HT-29 (cell line): ENCODE data around the gene STH. TPM values are rescaled to one million over a fixed set of nuclear protein-coding genes. Genes with fewer than 3 reads are reported as not detected.
"Not testable (repeated sequence)": the region's sequence is repeated elsewhere in the genome, so short reads cannot be mapped to it uniquely, and the experiment has no call there.

Experiments used
- DNase-seq: peaks from one replicate; pipeline ENCODE4 v3.0.0-alpha.2; 2015; ENCODE audit warnings: low spot score
- total RNA-seq: library from RNA; depleted of rRNA; stranded (reverse); fragments of >200 nt; shearing (Covaris generic); gene quantifications from 2 replicates; pipeline ENCODE4 v1.2.3, GENCODE V29; 2014

STH gene
- total RNA-seq, 1 experiment from 2014 or later: not detected

- DNase-seq: no peak
These were observed 5.1 kb downstream of the STH start for GRCh38 chr17:46003907-46004748.

DNA sequence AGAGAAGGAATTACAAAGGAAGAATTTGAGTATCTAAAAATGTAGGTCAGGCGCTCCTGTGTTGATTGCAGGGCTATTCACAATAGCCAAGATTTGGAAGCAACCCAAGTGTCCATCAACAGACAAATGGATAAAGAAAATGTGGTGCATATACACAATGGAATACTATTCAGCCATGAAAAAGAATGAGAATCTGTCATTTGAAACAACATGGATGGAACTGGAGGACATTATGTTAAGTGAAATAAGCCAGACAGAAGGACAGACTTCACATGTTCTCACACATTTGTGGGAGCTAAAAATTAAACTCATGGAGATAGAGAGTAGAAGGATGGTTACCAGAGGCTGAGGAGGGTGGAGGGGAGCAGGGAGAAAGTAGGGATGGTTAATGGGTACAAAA is 7.0 kb downstream of the STH start:
- not testable (repeated sequence) for DNase-seq

DNA sequence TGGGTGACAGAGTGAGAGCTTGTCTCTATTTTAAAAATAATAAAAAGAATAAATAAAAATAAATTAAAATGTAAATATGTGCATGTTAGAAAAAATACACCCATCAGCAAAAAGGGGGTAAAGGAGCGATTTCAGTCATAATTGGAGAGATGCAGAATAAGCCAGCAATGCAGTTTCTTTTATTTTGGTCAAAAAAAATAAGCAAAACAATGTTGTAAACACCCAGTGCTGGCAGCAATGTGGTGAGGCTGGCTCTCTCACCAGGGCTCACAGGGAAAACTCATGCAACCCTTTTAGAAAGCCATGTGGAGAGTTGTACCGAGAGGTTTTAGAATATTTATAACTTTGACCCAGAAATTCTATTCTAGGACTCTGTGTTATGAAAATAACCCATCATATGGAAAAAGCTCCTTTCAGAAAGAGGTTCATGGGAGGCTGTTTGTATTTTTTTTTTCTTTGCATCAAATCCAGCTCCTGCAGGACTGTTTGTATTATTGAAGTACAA is 8.5 kb downstream of the STH start:
- no peak for DNase-seq

DNA sequence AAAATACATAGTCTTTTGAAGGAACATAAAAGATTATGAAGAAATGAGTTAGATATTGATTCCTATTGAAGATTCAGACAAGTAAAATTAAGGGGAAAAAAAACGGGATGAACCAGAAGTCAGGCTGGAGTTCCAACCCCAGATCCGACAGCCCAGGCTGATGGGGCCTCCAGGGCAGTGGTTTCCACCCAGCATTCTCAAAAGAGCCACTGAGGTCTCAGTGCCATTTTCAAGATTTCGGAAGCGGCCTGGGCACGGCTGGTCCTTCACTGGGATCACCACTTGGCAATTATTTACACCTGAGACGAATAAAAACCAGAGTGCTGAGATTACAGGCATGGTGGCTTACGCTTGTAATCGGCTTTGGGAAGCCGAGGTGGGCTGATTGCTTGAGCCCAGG is 9.5 kb downstream of the STH start:
- no peak for DNase-seq

GRCh38 chr17:46009681-46010596 is 10.9 kb downstream of the STH start:
- DNase-seq: no peak

- DNase-seq: peak; percentile 34
These were observed 11.6 kb downstream of the STH start for GRCh38 chr17:46010597-46011186.

GRCh38 chr17:46011711-46012505 is 12.9 kb downstream of the STH start:
- no peak for DNase-seq

GRCh38 chr17:46012506-46013079 is 13.5 kb downstream of the STH start:
- no peak for DNase-seq

- no peak for DNase-seq
These were observed 14.1 kb downstream of the STH start for GRCh38 chr17:46013127-46013501.

GRCh38 chr17:46013502-46014165 is 14.6 kb downstream of the STH start:
- no peak for DNase-seq

DNA sequence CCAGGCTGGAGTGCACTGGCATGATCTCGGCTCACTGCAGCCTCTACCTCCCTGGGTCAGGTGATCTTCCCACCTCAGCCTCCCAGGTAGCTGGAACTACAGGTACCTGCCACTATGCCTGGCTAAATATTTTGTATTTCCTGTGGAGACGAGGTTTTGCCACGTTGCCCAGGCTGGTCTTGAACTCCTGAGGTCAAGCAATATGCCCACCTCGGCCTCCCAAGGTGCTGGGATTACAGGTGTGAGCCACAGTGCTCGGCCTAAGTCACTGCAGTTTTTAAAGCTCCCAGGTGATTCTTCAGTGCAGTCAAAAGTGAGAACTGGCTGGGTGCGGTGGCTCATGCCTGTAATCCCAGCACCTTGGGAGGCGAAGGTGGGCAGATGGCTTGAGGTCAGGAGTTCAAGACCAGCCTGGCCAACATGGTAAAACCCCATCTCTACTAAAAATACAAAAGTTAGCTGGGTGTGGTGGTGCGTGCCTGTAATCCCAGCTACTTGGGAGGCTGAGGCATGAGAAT is 20.4 kb downstream of the STH start:
- DNase-seq: not testable (repeated sequence)

DNA sequence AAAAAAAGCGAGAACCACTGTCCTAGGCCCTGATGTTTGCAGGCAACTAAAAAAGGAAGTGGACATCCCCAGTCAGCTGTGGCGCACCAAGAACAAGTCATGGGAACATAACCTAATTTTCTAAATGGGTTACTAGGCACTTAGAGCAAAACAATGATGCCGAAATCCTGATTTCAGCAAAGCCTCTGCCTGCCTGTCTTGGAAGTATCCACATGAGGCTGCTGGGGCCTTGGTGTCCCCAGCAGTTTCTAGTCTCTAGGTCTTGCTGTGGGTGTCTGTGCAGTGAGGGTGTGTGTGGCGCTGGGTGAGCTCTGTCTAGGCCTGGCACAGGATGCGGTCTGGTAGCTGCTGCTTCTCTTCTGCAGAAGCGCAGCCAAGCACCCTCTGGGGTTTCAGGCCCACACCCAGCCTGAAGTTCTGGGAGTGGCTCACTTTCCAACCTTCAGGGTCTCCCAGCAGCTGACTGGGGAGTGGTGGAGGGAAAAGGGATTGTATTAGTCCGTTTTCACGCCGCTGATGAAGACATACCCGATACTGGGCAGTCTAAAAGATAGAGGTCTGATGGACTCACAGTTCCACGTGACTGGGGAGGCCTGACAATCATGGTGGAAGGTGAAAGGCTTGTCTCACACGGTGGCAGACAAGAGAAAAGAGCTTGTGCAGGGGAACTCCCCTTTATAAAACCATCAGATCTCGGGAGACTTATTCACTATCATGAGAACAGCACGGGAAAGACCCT is 21.1 kb downstream of the STH start:
- no peak for DNase-seq

DNA sequence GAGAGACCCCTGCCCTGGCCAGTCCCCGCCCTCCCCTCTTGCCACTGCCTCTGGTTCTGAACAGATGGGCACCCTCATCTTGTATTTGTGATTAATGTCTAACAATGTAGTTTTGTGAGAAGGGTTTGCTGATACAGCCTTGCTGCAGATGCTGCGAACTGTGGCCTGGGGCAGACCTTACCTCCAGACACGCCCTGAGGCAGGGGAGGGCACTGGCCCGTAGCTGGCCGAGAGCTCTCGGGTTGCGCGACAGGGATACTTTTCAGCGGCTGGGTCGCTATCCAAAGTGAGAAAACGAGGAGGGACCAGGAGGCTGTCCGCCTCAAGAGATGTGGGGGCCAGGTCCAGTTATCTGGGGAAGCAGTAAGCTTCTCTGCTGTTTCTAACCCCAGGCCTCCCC is 21.9 kb downstream of the STH start:
- no peak for DNase-seq

DNA sequence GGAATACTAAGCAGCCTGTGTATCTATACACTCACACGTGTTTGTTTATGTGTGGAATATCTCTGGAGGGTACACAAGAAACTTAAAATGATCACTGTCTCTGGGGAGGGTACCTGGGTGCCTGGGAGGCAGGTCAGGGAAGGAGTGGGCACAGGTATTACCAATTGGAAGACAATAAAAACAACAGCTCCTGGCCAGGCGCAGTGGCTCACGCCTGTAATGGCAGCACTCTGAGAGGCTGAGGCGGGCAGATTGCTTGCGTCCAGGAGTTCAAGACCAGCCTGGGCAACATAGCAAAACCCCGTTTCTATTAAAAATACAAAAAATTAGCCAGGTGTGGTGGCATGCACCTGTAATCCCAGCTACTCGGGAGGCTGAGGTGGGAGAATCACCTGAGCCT is 24.3 kb downstream of the STH start:
- not testable (repeated sequence) for DNase-seq

DNA sequence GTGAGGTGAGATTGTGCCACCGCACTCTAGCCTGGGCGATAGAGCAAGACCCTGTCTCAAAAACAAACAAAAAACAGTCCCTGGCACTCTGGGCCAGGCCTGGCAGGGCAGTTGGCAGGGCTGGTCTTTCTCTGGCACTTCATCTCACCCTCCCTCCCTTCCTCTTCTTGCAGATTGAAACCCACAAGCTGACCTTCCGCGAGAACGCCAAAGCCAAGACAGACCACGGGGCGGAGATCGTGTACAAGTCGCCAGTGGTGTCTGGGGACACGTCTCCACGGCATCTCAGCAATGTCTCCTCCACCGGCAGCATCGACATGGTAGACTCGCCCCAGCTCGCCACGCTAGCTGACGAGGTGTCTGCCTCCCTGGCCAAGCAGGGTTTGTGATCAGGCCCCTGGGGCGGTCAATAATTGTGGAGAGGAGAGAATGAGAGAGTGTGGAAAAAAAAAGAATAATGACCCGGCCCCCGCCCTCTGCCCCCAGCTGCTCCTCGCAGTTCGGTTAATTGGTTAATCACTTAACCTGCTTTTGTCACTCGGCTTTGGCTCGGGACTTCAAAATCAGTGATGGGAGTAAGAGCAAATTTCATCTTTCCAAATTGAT is 24.8 kb downstream of the STH start:
- DNase-seq: no peak

- DNase-seq: no peak
These were observed 25.5 kb downstream of the STH start for GRCh38 chr17:46024590-46024989.

- DNase-seq: no peak
These were observed 26.0 kb downstream of the STH start for GRCh38 chr17:46025060-46025459.

DNA sequence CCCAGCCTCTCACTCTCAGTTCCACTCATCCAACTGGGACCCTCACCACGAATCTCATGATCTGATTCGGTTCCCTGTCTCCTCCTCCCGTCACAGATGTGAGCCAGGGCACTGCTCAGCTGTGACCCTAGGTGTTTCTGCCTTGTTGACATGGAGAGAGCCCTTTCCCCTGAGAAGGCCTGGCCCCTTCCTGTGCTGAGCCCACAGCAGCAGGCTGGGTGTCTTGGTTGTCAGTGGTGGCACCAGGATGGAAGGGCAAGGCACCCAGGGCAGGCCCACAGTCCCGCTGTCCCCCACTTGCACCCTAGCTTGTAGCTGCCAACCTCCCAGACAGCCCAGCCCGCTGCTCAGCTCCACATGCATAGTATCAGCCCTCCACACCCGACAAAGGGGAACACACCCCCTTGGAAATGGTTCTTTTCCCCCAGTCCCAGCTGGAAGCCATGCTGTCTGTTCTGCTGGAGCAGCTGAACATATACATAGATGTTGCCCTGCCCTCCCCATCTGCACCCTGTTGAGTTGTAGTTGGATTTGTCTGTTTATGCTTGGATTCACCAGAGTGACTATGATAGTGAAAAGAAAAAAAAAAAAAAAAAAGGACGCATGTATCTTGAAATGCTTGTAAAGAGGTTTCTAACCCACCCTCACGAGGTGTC is 26.6 kb downstream of the STH start:
- DNase-seq: no peak
